ENCODE results near the gene BTBD19. TPM values are rescaled to one million over a fixed set of nuclear protein-coding genes. Genes with fewer than 3 reads are reported as not detected.

BTBD19 gene
- total and polyA plus RNA-seq, 2 of the 8 experiments (the other 6 are each of a cell fraction or from before 2014, with no cell fraction given) = 1.1 TPM

- CTCF ChIA-PET (ENCODE audit: partially characterized antibody) = interaction anchor here (0.9 to 5.9 kb wide), 7 partner anchors 9 to 472 kb away, joined by 3 to 36 read pairs (median 9); partner anchors contain the start of genes HECTD3 and UROD
- no peak overlapping the region; a peak in 1 of 4 replicates for H3K4me2 ChIP-seq (ENCODE audit: insufficient read depth in 1 of 2, low read depth in 2 of 2, low read length in 2 of 2)
- no peak for DNase-seq (ENCODE audit: low read depth in 1 of 2, low spot score in 2 of 2)
Observed at GRCh38 chr1:44831516-44831915, 23.2 kb downstream of the BTBD19 start.

More at GRCh38 chr1:44831516-44831915, 23.2 kb downstream of the BTBD19 start:
- H3K27ac ChIP-seq (ENCODE audit: low read depth, low read length) = no peak overlapping the region
- no peaks in the 10 kb centered on the region for H3K36me3 ChIP-seq (ENCODE audit: control insufficient read depth in 2 of 4, insufficient read depth in 4 of 4, low read length in 3 of 4)
- H3K23me2 ChIP-seq (ENCODE audit: low read depth, low read length) = no peaks in the 10 kb centered on the region
- no peaks in the 10 kb centered on the region for H3K79me1 ChIP-seq (ENCODE audit: low read depth, low read length)
- H2BK5ac ChIP-seq (ENCODE audit: low read depth, low read length) = no peak overlapping the region
- POLR2A ChIA-PET (ENCODE audit: partially characterized antibody) = interaction anchor here (0.6 to 7.7 kb wide), 5 partner anchors 11 to 524 kb away, joined by 3 to 128 read pairs (median 4); no protein-coding TSS in a partner anchor
- no peak overlapping the region for H2BK120ac ChIP-seq (replicated peaks; ENCODE audit: low read depth, low read length)
- 66% methylated on average over 9 of the region's 9 CpGs; no CpG with 5 or more reads in 1 of the 2 experiments for WGBS, 2 experiments (ENCODE audit: extremely low coverage in 1 of 2, insufficient coverage in 1 of 2, insufficient read length in 1 of 2, insufficient replicate concordance in 2 of 2, low coverage in 1 of 2, low lambda C conversion rate in 2 of 2, missing lambda C conversion rate in 1 of 2)
- H4K5ac ChIP-seq (ENCODE audit: insufficient read length, low read depth, low read length) = no peak overlapping the region
- H2BK15ac ChIP-seq (ENCODE audit: low read length) = peak overlapping the region; percentile 61; the same call in 1 of the 2 replicates
- H3K79me2 ChIP-seq (ENCODE audit: control insufficient read depth in 1 of 2, insufficient read depth in 2 of 2, low read length in 2 of 2) = no peaks in the 10 kb centered on the region
- H3K4me1 ChIP-seq (replicated peaks in 1 of 4; ENCODE audit: control insufficient read depth in 3 of 4, insufficient read depth in 4 of 4, low read length in 3 of 4) = peaks cover 0 to 8% (median 3%) of the 10 kb centered on the region in 4 experiments; a peak in 6 of 7 replicates
- H4K91ac ChIP-seq (replicated peaks; ENCODE audit: insufficient read length, low read length) = no peak overlapping the region
- H3K23ac ChIP-seq (ENCODE audit: insufficient read length) = no peak overlapping the region
- H4K8ac ChIP-seq (ENCODE audit: extremely low read depth, insufficient read depth, low read length) = peak overlapping the region; percentile 63; the same call in 1 of the 2 replicates
- no peaks in the 10 kb centered on the region for H4K20me1 ChIP-seq (replicated peaks in 1 of 2; ENCODE audit: control insufficient read depth in 1 of 2, insufficient read depth in 2 of 2, low read length in 2 of 2)
- no peak overlapping the region for H2BK20ac ChIP-seq (ENCODE audit: low read length)
- no peak overlapping the region for H2BK12ac ChIP-seq (ENCODE audit: low read depth, low read length)
- H3K4me3 ChIP-seq (ENCODE audit: extremely low read depth in 1 of 4, insufficient read depth in 2 of 4, low read depth in 3 of 4, low read length in 4 of 4) = no peak overlapping the region
- H3K9ac ChIP-seq (replicated peaks in 1 of 4; ENCODE audit: extremely low read depth in 1 of 4, low read depth in 3 of 4, low read length in 3 of 4) = no peak overlapping the region
- no peak overlapping the region for H2AK5ac ChIP-seq (ENCODE audit: low read depth, low read length)
- H3K27me3 ChIP-seq (replicated peaks in 1 of 4; ENCODE audit: control insufficient read depth in 3 of 4, extremely low read depth in 1 of 4, insufficient read depth in 3 of 4, low read length in 3 of 4) = no peaks in the 10 kb centered on the region
- H3K9me3 ChIP-seq (ENCODE audit: insufficient read depth in 2 of 2, low read depth in 1 of 2, low read length in 1 of 2) = no peaks in the 10 kb centered on the region
- no peak overlapping the region; the same call in 1 of the 2 replicates for H3K18ac ChIP-seq (ENCODE audit: extremely low read depth, low read length)
- H3K4ac ChIP-seq (replicated peaks; ENCODE audit: insufficient read length, low read depth, low read length) = no peak overlapping the region
- no peak overlapping the region for H3K14ac ChIP-seq (ENCODE audit: insufficient read length)
- FAIRE-seq = no peak
- TF ChIP-seq KDM1A (IDR thresholded peaks at IDR 0.05; ENCODE audit: borderline replicate concordance, low read length) (no peak), EZH2 (IDR thresholded peaks at IDR 0.05; ENCODE audit: low read depth, low read length, severe bottlenecking) (no peak)
- no peak overlapping the region for H2AFZ ChIP-seq (ENCODE audit: low read length)
- H3K56ac ChIP-seq (replicated peaks; ENCODE audit: insufficient read length, low read depth, low read length) = no peak overlapping the region

All from H1 (cell line).